HCT116 (cell line): Measurements from ENCODE around the gene DOK6. TPM values are rescaled to one million over a fixed set of nuclear protein-coding genes. Genes with fewer than 3 reads are reported as not detected.

Experiments used
- ATAC-seq: fragments of 200-7000 bp; cut with Tn5 transposase; 2 replicates; pipeline ENCODE4 v1.9.1; 2020; ENCODE audit warnings: mild to moderate bottlenecking, moderate library complexity
- BruUV-seq: library from RNA; stranded (reverse); fragments of 400-500 nt; replicated peaks from 2 replicates; lab custom pipeline; 2021; lab: Mats Ljungman, UMichigan
- CTCF ChIA-PET: fragments of 300-600 bp; sonication (Branson Sonifier 250); formaldehyde crosslinking; loops from one replicate; lab custom pipeline; 2021; ENCODE audit warnings: antibody characterized with exemption; lab: Charles Lee
- POLR2A ChIA-PET: fragments of 300-600, 350-600 bp; sonication (Branson Sonifier 250); formaldehyde crosslinking; loops from one replicate; lab custom pipeline; 2021; ENCODE audit warnings: antibody characterized with exemption; lab: Charles Lee
- RAD21 ChIA-PET, 2 experiments: fragments of 300-600 bp; sonication (Branson Sonifier 250); formaldehyde crosslinking; loops; one replicate each; lab custom pipeline; 2023; ENCODE audit warnings: low total read pairs in 2 of 2; ENCODE audit not compliant: uncharacterized antibody in 2 of 2, unreplicated experiment in 2 of 2, low non-redundant PET in 1 of 2; lab: Charles Lee
- DNase-seq: peaks from one replicate; pipeline ENCODE4 v3.0.0-alpha.2; 2010; ENCODE audit warnings: low read depth, low spot score
- H2AFZ ChIP-seq: fragments of 200-600 bp; shearing (Covaris generic), sonication (generic); 2 replicates; pipeline ENCODE4 v1.6.1; 2017; ENCODE audit warnings: low read depth, mixed run types, mixed read lengths, antibody characterized with exemption, low read length; ENCODE audit not compliant: poor library complexity, severe bottlenecking
- H3K27ac ChIP-seq: 2 replicates; pipeline ENCODE4 v1.5.1; 2012; ENCODE audit warnings: low read depth, low read length
- H3K27me3 ChIP-seq: fragments of 200-600 bp; sonication (generic); 2 replicates; pipeline ENCODE4 v1.6.1; 2016; ENCODE audit warnings: mixed run types, low read length, mixed read lengths; ENCODE audit not compliant: insufficient read depth
- H3K36me3 ChIP-seq, 2 experiments: fragments of 200-500 bp in 1 of 2; fragments of 200-600 bp in 1 of 2; sonication (Bioruptor generic) in 1 of 2; sonication (generic) in 1 of 2; 2 replicates each; pipeline versions ENCODE4 v1.5.1 to v1.6.1; 2014 to 2016; ENCODE audit warnings: low read length in 2 of 2, inconsistent platforms in 1 of 2, mixed read lengths in 1 of 2, mixed run types in 1 of 2; ENCODE audit not compliant: insufficient read depth in 2 of 2, control insufficient read depth in 1 of 2
- H3K4me1 ChIP-seq, 2 experiments: fragments of 200-600 bp in 1 of 2; sonication (generic) in 1 of 2; 2 replicates each; pipeline versions ENCODE4 v1.5.1 to v1.6.1; 2012 to 2017; ENCODE audit warnings: low read length in 2 of 2, inconsistent platforms in 1 of 2, mild to moderate bottlenecking in 1 of 2, mixed read lengths in 1 of 2, mixed run types in 1 of 2, moderate library complexity in 1 of 2; ENCODE audit not compliant: insufficient read depth in 2 of 2, control insufficient read depth in 1 of 2
- H3K4me2 ChIP-seq: fragments of 200-600 bp; sonication (generic); 2 replicates; pipeline ENCODE4 v1.6.1; 2017; ENCODE audit warnings: mixed run types, low read length, mixed read lengths
- H3K4me3 ChIP-seq, 2 experiments: fragments of 200-600 bp in 1 of 2; sonication (generic) in 1 of 2; replicated peaks in 1 of 2; 2 replicates each; pipeline ENCODE4 v1.5.1; 2011 to 2016; ENCODE audit warnings: low read length in 2 of 2, control low read depth in 1 of 2, low read depth in 1 of 2, mild to moderate bottlenecking in 1 of 2, mixed read lengths in 1 of 2, mixed run types in 1 of 2
- H3K79me2 ChIP-seq: fragments of 200-600 bp; sonication (generic); 2 replicates; pipeline ENCODE4 v1.6.1; 2017; ENCODE audit warnings: mild to moderate bottlenecking, mixed run types, low read length, moderate library complexity, mixed read lengths; ENCODE audit not compliant: insufficient read depth
- H3K9ac ChIP-seq: fragments of 200-600 bp; sonication (generic); 2 replicates; pipeline ENCODE4 v1.6.1; 2016; ENCODE audit warnings: low read length, mixed read lengths
- H3K9me2 ChIP-seq: fragments of 200-600 bp; sonication (generic), shearing (Covaris generic); 2 replicates; pipeline ENCODE4 v1.6.1; 2017; ENCODE audit warnings: mixed run types, mild to moderate bottlenecking, moderate library complexity; ENCODE audit not compliant: insufficient read depth
- H3K9me3 ChIP-seq, 2 experiments: fragments of 200-500 bp in 1 of 2; fragments of 200-600 bp in 1 of 2; sonication (Bioruptor generic) in 1 of 2; sonication (generic) in 1 of 2; 2 replicates each; pipeline ENCODE4 v1.6.1; 2014 to 2017; ENCODE audit warnings: low read length in 2 of 2, mixed read lengths in 2 of 2, inconsistent platforms in 1 of 2, low read depth in 1 of 2, mild to moderate bottlenecking in 1 of 2, mixed run types in 1 of 2, moderate library complexity in 1 of 2; ENCODE audit not compliant: control insufficient read depth in 1 of 2, insufficient read depth in 1 of 2
- H4K20me1 ChIP-seq: fragments of 200-600 bp; sonication (generic), shearing (Covaris generic); 2 replicates; pipeline ENCODE4 v1.6.1; 2017; ENCODE audit warnings: mixed run types, mild to moderate bottlenecking, moderate library complexity; ENCODE audit not compliant: insufficient read depth
- CBX3 ChIP-seq: IDR thresholded peaks from 2 replicates; pipeline ENCODE4 v1.6.1; 2012; ENCODE audit warnings: low read depth
- EGR1 ChIP-seq: IDR thresholded peaks from 2 replicates; pipeline ENCODE4 v1.6.1; 2012; ENCODE audit warnings: low read depth
- ELF1 ChIP-seq: IDR thresholded peaks from 2 replicates; pipeline ENCODE4 v1.6.1; 2012; ENCODE audit warnings: low read depth, borderline replicate concordance
- REST ChIP-seq: IDR thresholded peaks from 2 replicates; pipeline ENCODE4 v1.6.1; 2012; ENCODE audit warnings: low read depth
- SRF ChIP-seq: IDR thresholded peaks from 2 replicates; pipeline ENCODE4 v1.6.1; 2012; ENCODE audit warnings: low read depth
- YY1 ChIP-seq: IDR thresholded peaks from 2 replicates; pipeline ENCODE4 v1.6.1; 2011; ENCODE audit warnings: low read length, low read depth, moderate library complexity, mild to moderate bottlenecking; ENCODE audit not compliant: insufficient replicate concordance; ENCODE audit errors: extremely low read depth
- intact Hi-C: fragments of 100-400 bp; cut with micrococcal nuclease; formaldehyde crosslinking; loops from 2 replicates; pipeline ENCODE4 v1.10.0; 2022
- total RNA-seq: library from RNA; stranded (reverse); gene quantifications from one replicate; pipeline ENCODE4 v1.2.1, GENCODE V29; 2021; ENCODE audit not compliant: unreplicated experiment

DOK6 gene
- total RNA-seq, 1 experiment from 2014 or later = not detected

GRCh38 chr18:69708844-69709243, 308.2 kb downstream of the DOK6 start:
- H2AFZ ChIP-seq = no peak overlapping the region
- no peak overlapping the region for H3K4me3 ChIP-seq
- CTCF ChIA-PET = no interaction called here
- no peak overlapping the region for H3K27ac ChIP-seq
- DNase-seq = no peak
- no peak for ATAC-seq
- intact Hi-C loops = no loop called here
- no peaks in the 10 kb centered on the region for H3K9me3 ChIP-seq
- RAD21 ChIA-PET = no interaction called here
- no peaks in the 10 kb centered on the region for H4K20me1 ChIP-seq
- POLR2A ChIA-PET = no interaction called here
- no peak for TF ChIP-seq SRF
- no peak for TF ChIP-seq ELF1
- no peak for TF ChIP-seq REST
- TF ChIP-seq CBX3 = no peak
- TF ChIP-seq, all 23 proteins: peak for 0
- Histone ChIP-seq H3K4me1 (no peaks in the 10 kb centered on the region), H3K27me3 (no peaks in the 10 kb centered on the region), H3K9ac (no peak overlapping the region), H3K9me2 (no peaks in the 10 kb centered on the region), H3K79me2 (no peaks in the 10 kb centered on the region), H3K36me3 (no peaks in the 10 kb centered on the region; a peak in 1 of 4 replicates), H3K4me2 (no peak overlapping the region)
- BruUV-seq = no TSS peak

GRCh38 chr18:69715191-69715795, 314.6 kb downstream of the DOK6 start:
- no peaks in the 10 kb centered on the region for H3K36me3 ChIP-seq
- no peak overlapping the region for H3K4me2 ChIP-seq
- DNase-seq = no peak
- H3K9me2 ChIP-seq = no peaks in the 10 kb centered on the region
- RAD21 ChIA-PET = no interaction called here
- H2AFZ ChIP-seq = no peak overlapping the region
- no peak overlapping the region for H3K9ac ChIP-seq
- ATAC-seq = no peak
- no peaks in the 10 kb centered on the region for H3K4me1 ChIP-seq
- H3K9me3 ChIP-seq = peaks cover 7 to 12% of the 10 kb centered on the region in 2 experiments; a peak in 2 of 4 replicates
- CTCF ChIA-PET = no interaction called here
- H3K79me2 ChIP-seq = no peaks in the 10 kb centered on the region
- no peak overlapping the region for H3K27ac ChIP-seq
- no peak overlapping the region for H3K4me3 ChIP-seq
- H3K27me3 ChIP-seq = no peaks in the 10 kb centered on the region
- intact Hi-C loops = no loop called here
- H4K20me1 ChIP-seq = no peaks in the 10 kb centered on the region
- TF ChIP-seq EGR1 = no peak
- no peak for TF ChIP-seq YY1
- POLR2A ChIA-PET = no interaction called here
- BruUV-seq = no TSS peak
